HG03060 (cell line): ENCODE data around the gene DPH7.
"Not testable (repeated sequence)": the region's sequence is repeated elsewhere in the genome, so short reads cannot be mapped to it uniquely, and the experiment has no call there.

Source experiments
- ATAC-seq: cut with Tn5 transposase; IDR thresholded peaks from one replicate; pipeline ENCODE4 v1.9.1; 2021; ENCODE audit warnings: low read depth, moderate number of reproducible peaks; ENCODE audit not compliant: unreplicated experiment

Gene DPH7

GRCh38 chr9:137522746-137523455, 55.8 kb downstream of the DPH7 start:
- no peak for ATAC-seq

GRCh38 chr9:137521405-137521985, 57.2 kb downstream of the DPH7 start:
- no peak for ATAC-seq

- no peak for ATAC-seq
These were observed 57.9 kb downstream of the DPH7 start for GRCh38 chr9:137520614-137521404.

DNA sequence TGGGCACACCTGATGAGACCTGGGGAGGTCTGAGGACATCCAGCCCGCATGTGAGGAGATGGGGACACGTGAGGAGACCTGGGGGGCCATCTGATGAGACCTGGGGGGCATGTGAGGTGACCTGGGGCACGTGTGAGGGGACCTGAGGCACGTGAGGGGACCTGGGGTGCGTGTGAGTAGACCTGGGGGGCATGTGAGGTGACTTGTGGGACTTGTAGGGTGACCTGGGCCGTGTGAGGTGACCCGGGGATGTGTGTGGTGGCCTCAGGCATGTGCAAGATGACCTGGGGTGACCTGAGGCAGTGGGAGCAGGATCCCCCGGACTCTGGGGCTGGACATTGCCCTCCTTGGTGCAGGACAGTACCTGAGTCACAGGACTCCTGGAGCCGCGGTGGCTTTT, 59.2 kb downstream of the DPH7 start:
- no peak for ATAC-seq

DNA sequence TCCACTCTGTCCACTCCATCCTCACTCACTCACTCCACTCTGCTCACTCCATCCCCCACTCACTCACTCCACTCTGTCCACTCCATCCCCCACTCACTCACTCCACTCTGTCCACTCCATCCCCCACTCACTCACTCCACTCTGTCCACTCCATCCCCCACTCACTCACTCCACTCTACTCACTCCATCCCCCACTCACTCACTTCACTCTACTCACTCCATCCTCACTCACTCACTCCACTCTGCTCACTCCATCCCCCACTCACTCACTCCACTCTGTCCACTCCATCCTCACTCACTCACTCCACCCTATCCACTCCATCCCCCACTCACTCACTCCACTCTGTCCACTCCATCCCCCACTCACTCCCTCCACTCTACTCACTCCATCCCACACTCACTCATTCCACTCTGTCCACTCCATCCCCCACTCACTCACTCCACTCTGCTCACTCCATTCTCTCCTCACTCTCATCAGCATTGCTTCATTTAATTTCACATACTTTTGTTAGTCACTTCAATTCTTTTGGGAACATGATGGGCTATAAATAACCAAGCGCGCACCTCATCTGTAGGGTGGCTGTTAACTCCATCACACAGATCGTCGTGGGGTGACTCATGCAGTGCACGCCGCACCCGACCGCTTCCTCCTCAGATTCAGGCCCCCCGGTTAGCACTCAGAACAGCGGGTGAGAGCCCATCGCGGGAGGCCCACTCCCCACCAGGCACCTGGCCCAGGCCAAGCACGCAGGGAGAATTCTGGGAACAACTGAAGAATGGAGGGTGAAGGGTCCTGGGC, 59.9 kb downstream of the DPH7 start:
- not testable (repeated sequence) for ATAC-seq

GRCh38 chr9:137516144-137516917, 62.4 kb downstream of the DPH7 start:
- ATAC-seq, result no peak

GRCh38 chr9:137515338-137515724, 63.4 kb downstream of the DPH7 start:
- no peak for ATAC-seq

DNA sequence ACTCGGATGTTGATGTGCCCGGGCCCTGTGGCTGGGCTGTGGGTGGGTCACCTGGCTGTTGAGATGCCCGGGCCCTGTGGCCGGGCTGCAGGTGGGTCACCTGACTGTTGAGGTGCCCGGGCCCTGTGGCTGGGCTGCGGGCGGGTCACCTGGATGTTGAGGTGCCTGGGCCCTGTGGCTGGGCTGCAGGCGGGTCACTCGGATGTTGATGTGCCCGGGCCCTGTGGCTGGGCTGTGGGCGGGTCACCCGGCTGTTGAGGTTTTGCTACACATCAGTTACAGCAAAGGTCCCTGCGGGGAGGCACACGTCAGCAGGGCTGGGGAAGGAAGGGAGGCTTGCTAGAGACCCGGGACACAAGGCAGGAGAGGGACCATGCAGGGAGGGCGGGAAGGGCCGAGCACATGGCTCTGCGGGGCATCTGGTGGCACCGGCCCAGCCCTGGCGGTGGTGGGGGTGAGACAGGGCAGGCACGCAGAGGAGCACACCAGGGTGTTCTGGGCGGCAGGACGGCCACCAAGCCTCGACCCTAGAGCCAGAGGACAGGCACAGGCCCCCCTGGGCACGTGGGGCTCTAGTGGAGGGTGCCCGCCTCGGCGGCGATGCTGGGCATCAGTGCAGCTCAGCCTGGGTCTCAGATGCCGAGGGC, 63.9 kb downstream of the DPH7 start:
- ATAC-seq, result no peak

GRCh38 chr9:137513801-137514570, 64.7 kb downstream of the DPH7 start:
- ATAC-seq, result not testable (repeated sequence)

DNA sequence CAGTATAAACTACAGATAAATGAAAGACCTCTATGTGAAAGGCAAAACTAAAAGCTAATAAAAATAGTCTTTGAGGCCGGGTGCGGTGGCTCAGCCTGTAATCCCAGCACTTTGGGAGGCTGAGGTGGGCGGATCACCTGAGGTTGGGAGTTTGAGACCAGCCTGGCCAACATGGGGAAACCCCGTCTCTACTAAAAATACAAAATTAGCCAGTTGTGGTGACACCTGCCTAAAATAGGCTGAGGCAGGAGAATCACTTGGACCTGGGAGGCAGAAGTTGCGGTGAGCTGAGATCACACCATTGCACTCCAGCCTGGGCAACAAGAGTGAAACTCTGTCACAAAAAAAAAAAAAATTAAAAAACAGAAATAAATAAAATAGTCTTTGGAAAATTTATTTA, 65.6 kb downstream of the DPH7 start:
- not testable (repeated sequence) for ATAC-seq

GRCh38 chr9:137511758-137512463, 66.8 kb downstream of the DPH7 start:
- ATAC-seq, result no peak

GRCh38 chr9:137511126-137511525, 67.6 kb downstream of the DPH7 start:
- ATAC-seq, result not testable (repeated sequence)

- ATAC-seq, result no peak
These were observed 69.5 kb downstream of the DPH7 start for GRCh38 chr9:137509198-137509597.

DNA sequence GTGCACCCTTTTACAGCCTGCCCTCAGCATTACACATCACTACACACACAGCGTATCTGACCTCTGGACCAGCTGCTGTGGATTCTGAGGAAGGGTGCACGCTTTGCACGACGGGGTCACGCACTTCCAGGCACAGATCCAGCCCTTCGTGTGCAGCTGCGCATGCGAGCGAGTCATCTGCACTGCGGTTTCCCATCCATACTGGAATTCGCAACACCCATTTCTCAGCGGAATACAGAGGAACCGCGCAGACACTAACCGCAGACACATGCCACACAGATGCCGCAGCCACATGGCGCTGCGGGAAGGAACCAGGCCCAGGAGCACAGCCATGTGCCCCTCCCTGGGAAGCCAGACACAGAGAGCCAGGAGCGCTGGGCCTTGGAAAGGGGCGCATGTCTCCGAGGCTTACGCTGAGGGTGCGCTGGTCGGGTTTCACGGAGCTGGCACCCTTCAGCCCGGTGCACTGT, 72.0 kb downstream of the DPH7 start:
- ATAC-seq, result no peak

GRCh38 chr9:137506274-137506673, 72.5 kb downstream of the DPH7 start:
- ATAC-seq, result no peak

DNA sequence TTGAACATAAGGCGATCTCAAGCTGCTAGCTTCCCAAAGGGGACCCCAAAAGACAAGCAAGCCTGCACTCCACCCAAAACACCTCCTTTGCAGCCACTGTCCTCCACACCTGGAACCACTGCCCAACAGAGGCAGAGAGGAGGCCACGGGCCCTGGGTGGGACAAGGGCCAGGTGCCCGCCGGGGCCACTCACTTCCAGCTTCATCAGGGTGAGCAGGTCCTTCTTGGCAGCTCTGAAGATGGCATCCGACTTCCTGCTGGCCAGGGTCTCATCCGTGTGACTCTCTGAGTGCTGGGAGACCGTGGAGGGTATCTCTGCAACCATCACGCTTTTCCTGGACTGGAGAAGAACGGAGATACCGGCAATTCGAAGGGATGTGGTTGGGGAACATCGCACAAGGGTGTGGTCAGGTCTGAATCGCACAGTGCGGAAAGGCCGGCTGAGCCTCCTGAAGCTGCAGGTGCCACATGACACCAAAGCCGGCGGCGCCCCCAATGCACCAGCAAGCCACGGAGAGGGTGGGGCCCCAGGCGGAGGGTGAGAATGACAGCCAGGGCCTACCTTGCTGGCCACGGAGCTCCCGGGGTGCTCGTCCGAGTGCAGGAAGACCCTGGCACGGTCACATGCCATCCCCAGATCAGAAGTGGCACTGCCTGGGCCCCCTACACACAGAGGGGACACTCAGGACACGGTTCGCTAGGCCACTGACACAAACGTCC, 73.1 kb downstream of the DPH7 start:
- no peak for ATAC-seq
